OCI-LY7 (cell line): ENCODE results near the gene SLC15A5. TPM values are rescaled to one million over a fixed set of nuclear protein-coding genes. Genes with fewer than 3 reads are reported as not detected.

Source experiments
- BruUV-seq: library from RNA; stranded (reverse); fragments of 400-500 nt; replicated peaks from 2 replicates; lab custom pipeline; 2021; lab: Mats Ljungman, UMichigan
- CTCF ChIA-PET: fragments of 300-600 bp; sonication (Branson Sonifier 250); formaldehyde crosslinking; loops from one replicate; lab custom pipeline; 2022; ENCODE audit warnings: antibody characterized with exemption; ENCODE audit not compliant: unreplicated experiment; lab: Charles Lee
- POLR2A ChIA-PET: fragments of 300-600 bp; sonication (Branson Sonifier 250); formaldehyde crosslinking; loops from one replicate; lab custom pipeline; 2022; ENCODE audit warnings: antibody characterized with exemption; lab: Charles Lee
- DNase-seq: peaks from one replicate; pipeline ENCODE4 v3.0.0-alpha.2; 2015; ENCODE audit warnings: low spot score
- H2AFZ ChIP-seq: fragments of 200-600 bp; sonication (generic), shearing (Covaris generic); 2 replicates; pipeline ENCODE4 v1.6.1; 2014; ENCODE audit warnings: mild to moderate bottlenecking, antibody characterized with exemption, low read length, moderate library complexity
- H3K27ac ChIP-seq: fragments of 200-600 bp; sonication (generic); 2 replicates; pipeline ENCODE4 v1.5.1; 2014; ENCODE audit warnings: mixed run types, low read depth, mild to moderate bottlenecking, moderate library complexity, low read length, inconsistent platforms; ENCODE audit not compliant: poor library complexity, severe bottlenecking
- H3K36me3 ChIP-seq: fragments of 200-600 bp; sonication (generic); 2 replicates; pipeline ENCODE4 v1.6.1; 2014; ENCODE audit warnings: mild to moderate bottlenecking, antibody characterized with exemption, low read length, moderate library complexity, mixed read lengths; ENCODE audit not compliant: insufficient read depth
- H3K4me1 ChIP-seq: fragments of 200-600 bp; sonication (generic); 2 replicates; pipeline ENCODE4 v1.5.1; 2014; ENCODE audit warnings: mild to moderate bottlenecking, low read length; ENCODE audit not compliant: insufficient read depth, poor library complexity, severe bottlenecking
- H3K4me2 ChIP-seq: fragments of 200-600 bp; sonication (generic); 2 replicates; pipeline ENCODE4 v1.6.1; 2014; ENCODE audit warnings: mild to moderate bottlenecking, low read length
- H3K4me3 ChIP-seq: fragments of 200-600 bp; sonication (generic); 2 replicates; pipeline ENCODE4 v1.5.1; 2014; ENCODE audit warnings: mild to moderate bottlenecking, low read depth, low read length; ENCODE audit not compliant: poor library complexity, severe bottlenecking
- H3K79me2 ChIP-seq: fragments of 200-600 bp; sonication (generic); 2 replicates; pipeline ENCODE4 v1.6.1; 2016; ENCODE audit warnings: low read depth, mild to moderate bottlenecking, low read length, moderate library complexity, mixed read lengths; ENCODE audit not compliant: insufficient read depth
- H3K9me2 ChIP-seq: fragments of 200-600 bp; sonication (generic); 2 replicates; pipeline ENCODE4 v1.6.1; 2016; ENCODE audit warnings: mild to moderate bottlenecking, low read length, mixed read lengths; ENCODE audit not compliant: insufficient read depth
- H3K9me3 ChIP-seq: fragments of 200-600 bp; sonication (generic); 2 replicates; pipeline ENCODE4 v1.6.1; 2014; ENCODE audit warnings: mild to moderate bottlenecking, mixed run types, low read length, mixed read lengths
- H4K20me1 ChIP-seq: fragments of 200-600 bp; sonication (generic); 2 replicates; pipeline ENCODE4 v1.6.1; 2014; ENCODE audit warnings: mild to moderate bottlenecking, antibody characterized with exemption, low read length, moderate library complexity, mixed read lengths; ENCODE audit not compliant: insufficient read depth
- EZH2phosphoT487 ChIP-seq: fragments of 200-600 bp; sonication (generic); IDR thresholded peaks from 2 replicates; pipeline ENCODE4 v1.6.1; 2018; ENCODE audit warnings: low read depth, borderline replicate concordance, mild to moderate bottlenecking, mixed run types, antibody characterized with exemption, low read length, moderate library complexity, mixed read lengths
- intact Hi-C: fragments of 100-400 bp; cut with micrococcal nuclease; formaldehyde crosslinking; loops from one replicate; pipeline ENCODE4 v1.10.0; 2022; ENCODE audit not compliant: unreplicated experiment
- total RNA-seq, 2 experiments: library from RNA; depleted of rRNA in 1 of 2; stranded (reverse); fragments of >200 nt in 1 of 2; shearing (Covaris generic) in 1 of 2; gene quantifications; 2 replicates each; pipeline ENCODE4 v1.2.3, GENCODE V29; 2014 to 2022
- TF ChIP-seq, protein P1 (sequence below): fragments of 200-600 bp; sonication (generic); conservative IDR thresholded peaks from 2 replicates; pipeline ENCODE4 v1.5.1; 2014; ENCODE audit warnings: mild to moderate bottlenecking, antibody characterized with exemption, low read length, moderate library complexity, mixed read lengths

SLC15A5 gene
- total RNA-seq, 2 experiments from 2014 or later, result not detected

DNA sequence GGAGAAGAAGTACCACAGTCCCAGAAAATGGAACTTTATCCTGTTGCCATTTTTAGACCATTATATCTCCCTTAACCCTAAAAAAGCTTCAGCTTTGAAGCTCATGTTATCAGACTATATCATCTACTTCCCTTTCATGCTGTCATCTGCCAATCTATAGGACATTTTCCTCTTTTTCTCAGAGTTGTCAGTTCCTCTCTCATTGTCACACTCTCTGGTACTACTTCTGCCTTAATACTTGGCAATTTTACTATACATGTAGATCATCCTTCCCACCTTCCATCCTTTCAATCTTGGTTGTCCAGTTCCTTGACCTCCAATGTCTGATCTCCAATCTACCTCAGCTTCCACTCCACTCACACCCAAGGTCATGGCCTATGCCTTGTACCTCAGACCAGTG lies 57.4 kb downstream of the SLC15A5 start:
- no peak overlapping the region for H2AFZ ChIP-seq
- H3K4me1 ChIP-seq, result peaks cover 7% of the 10 kb centered on the region
- H3K36me3 ChIP-seq, result no peaks in the 10 kb centered on the region
- DNase-seq, result no peak
- intact Hi-C loops, result no loop called here
- H3K4me3 ChIP-seq, result no peak overlapping the region
- H3K4me2 ChIP-seq, result no peak overlapping the region
- no peak for TF ChIP-seq EZH2phosphoT487
- TF ChIP-seq, protein P1, sequence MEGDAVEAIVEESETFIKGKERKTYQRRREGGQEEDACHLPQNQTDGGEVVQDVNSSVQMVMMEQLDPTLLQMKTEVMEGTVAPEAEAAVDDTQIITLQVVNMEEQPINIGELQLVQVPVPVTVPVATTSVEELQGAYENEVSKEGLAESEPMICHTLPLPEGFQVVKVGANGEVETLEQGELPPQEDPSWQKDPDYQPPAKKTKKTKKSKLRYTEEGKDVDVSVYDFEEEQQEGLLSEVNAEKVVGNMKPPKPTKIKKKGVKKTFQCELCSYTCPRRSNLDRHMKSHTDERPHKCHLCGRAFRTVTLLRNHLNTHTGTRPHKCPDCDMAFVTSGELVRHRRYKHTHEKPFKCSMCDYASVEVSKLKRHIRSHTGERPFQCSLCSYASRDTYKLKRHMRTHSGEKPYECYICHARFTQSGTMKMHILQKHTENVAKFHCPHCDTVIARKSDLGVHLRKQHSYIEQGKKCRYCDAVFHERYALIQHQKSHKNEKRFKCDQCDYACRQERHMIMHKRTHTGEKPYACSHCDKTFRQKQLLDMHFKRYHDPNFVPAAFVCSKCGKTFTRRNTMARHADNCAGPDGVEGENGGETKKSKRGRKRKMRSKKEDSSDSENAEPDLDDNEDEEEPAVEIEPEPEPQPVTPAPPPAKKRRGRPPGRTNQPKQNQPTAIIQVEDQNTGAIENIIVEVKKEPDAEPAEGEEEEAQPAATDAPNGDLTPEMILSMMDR, result no peak
- H3K9me3 ChIP-seq, result no peaks in the 10 kb centered on the region
- ChIA-PET POLR2A (interaction anchor here (0.8 kb wide), 1 partner anchor 78 kb away, joined by 4 read pairs; no protein-coding TSS in a partner anchor), CTCF (no interaction called here)
- no peaks in the 10 kb centered on the region; the same call in 1 of the 2 replicates for H3K9me2 ChIP-seq
- H4K20me1 ChIP-seq, result no peaks in the 10 kb centered on the region
- H3K27ac ChIP-seq, result no peak overlapping the region
- no peaks in the 10 kb centered on the region for H3K79me2 ChIP-seq
- no TSS peak for BruUV-seq

DNA sequence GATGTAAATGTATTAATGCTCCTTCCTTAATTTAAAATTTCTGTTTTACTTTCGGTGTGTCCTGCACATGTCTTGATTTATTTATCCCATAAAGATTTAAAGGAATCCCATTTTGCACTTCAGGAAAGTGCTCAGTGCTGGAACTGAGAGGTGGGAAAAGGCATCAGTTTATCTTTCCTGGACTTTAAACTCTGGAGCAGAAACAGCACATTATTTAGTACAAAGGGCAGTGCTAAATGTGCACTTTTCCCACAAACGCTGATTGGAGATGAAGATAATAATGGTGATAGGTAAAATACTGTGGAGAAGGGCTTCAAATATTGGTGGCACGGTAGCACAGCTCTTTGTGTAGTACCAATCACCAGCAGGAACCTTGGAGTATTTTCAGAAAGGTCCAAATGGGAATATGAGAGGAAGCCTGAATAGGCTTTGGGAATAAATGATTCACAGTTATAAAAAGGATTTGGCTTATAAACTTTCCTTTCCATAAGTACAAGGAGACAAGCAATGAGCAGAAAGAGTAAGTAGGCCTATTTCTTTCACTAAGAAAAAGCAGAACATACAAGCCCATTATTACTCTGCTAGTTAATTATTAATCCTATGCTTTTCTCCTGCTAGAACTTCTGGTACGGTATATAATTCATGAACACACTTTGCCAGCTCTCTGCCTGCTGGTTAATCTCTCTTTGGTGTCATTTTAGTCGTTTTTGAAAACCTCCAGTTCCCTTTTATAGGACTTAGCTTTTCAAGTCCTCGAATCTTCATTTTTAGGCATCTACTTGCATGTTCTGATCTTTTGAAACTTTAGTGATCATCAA lies 58.3 kb downstream of the SLC15A5 start:
- DNase-seq, result no peak
- ChIA-PET POLR2A (interaction anchor here (0.8 to 1.3 kb wide), 2 partner anchors 13 to 77 kb away, joined by 3 to 4 read pairs; no protein-coding TSS in a partner anchor), CTCF (no interaction called here)
- H3K79me2 ChIP-seq, result no peaks in the 10 kb centered on the region
- no peak for TF ChIP-seq EZH2phosphoT487
- TF ChIP-seq, protein P1, result no peak
- no peak overlapping the region for H3K4me2 ChIP-seq
- H3K27ac ChIP-seq, result no peak overlapping the region
- no peak overlapping the region for H2AFZ ChIP-seq
- peaks cover 7% of the 10 kb centered on the region for H3K4me1 ChIP-seq
- BruUV-seq, result no TSS peak
- H3K4me3 ChIP-seq, result no peak overlapping the region
- H3K36me3 ChIP-seq, result no peaks in the 10 kb centered on the region
- no peaks in the 10 kb centered on the region for H3K9me3 ChIP-seq
- H3K9me2 ChIP-seq, result no peaks in the 10 kb centered on the region; the same call in 1 of the 2 replicates
- H4K20me1 ChIP-seq, result no peaks in the 10 kb centered on the region
- intact Hi-C loops, result no loop called here

DNA sequence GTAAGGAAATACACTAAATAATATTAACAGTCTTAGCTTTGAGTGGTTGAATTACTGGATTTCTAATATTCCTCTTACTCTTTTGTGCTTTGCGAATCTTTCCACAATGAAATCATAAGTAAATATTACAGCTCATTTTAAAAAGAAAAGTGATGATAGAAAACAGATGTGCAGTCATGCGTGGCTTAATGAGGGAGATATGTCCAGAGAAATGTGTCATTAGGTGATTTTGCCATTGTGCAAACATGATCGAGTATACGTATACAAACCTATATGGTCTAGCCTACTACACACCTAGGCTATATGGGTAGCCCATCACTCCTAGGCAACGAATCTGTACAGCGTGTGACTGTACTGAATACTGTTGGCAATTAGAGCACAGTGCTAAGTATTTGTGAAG lies 59.3 kb downstream of the SLC15A5 start:
- POLR2A ChIA-PET, result interaction anchor here (0.7 to 1.3 kb wide), 2 partner anchors 14 to 19 kb away, joined by 3 read pairs; no protein-coding TSS in a partner anchor
- CTCF ChIA-PET, result no interaction called here

More for the DNA sequence above, 59.3 kb downstream of the SLC15A5 start:
- Histone ChIP-seq H3K79me2 (no peaks in the 10 kb centered on the region), H3K9me3 (no peaks in the 10 kb centered on the region), H2AFZ (no peak overlapping the region), H3K36me3 (no peaks in the 10 kb centered on the region), H3K4me1 (peaks cover 7% of the 10 kb centered on the region), H3K4me2 (no peak overlapping the region), H3K9me2 (no peaks in the 10 kb centered on the region; the same call in 1 of the 2 replicates), H4K20me1 (no peaks in the 10 kb centered on the region), H3K4me3 (no peak overlapping the region), H3K27ac (no peak overlapping the region)
- BruUV-seq, result no TSS peak
- no peak for DNase-seq
- no peak for TF ChIP-seq EZH2phosphoT487
- TF ChIP-seq, protein P1, result no peak
- intact Hi-C loops, result no loop called here
